Left ventricle myocardium inferior (tissue), 1 donor: ENCODE data around the gene DST. TPM values are rescaled to one million over a fixed set of nuclear protein-coding genes. Genes with fewer than 3 reads are reported as not detected.
A peak's percentile ranks its signal among the peaks of the same experiment; 100 is the strongest.

ENCODE experiments used
- DNase-seq: peaks from one replicate; pipeline ENCODE4 v3.0.0-alpha.2; 2020
- H3K27ac ChIP-seq: fragments of 200-600 bp; replicated peaks from 2 replicates; pipeline ENCODE4 v1.8.0; 2021
- H3K27me3 ChIP-seq: fragments of 200-600 bp; 2 replicates; pipeline ENCODE4 v1.8.0; 2021; ENCODE audit warnings: low read depth
- H3K36me3 ChIP-seq: fragments of 200-600 bp; 2 replicates; pipeline ENCODE4 v1.8.0; 2021
- H3K4me1 ChIP-seq: fragments of 200-600 bp; 2 replicates; pipeline ENCODE4 v1.8.0; 2021
- H3K4me3 ChIP-seq: fragments of 200-600 bp; 2 replicates; pipeline ENCODE4 v1.8.0; 2021; ENCODE audit warnings: mild to moderate bottlenecking, moderate library complexity
- H3K9me3 ChIP-seq: fragments of 200-600 bp; replicated peaks from 2 replicates; pipeline ENCODE4 v1.8.0; 2021
- intact Hi-C: fragments of 100-400 bp; cut with micrococcal nuclease; formaldehyde crosslinking; loops from one replicate; pipeline ENCODE4 v1.11.0; 2022
- total RNA-seq: library from RNA; stranded (reverse); fragmentation: NEBNext Ultra II Directional; extraction: Animal tissue kit (Norgen Biotek cat#: 25700); gene quantifications from one replicate; pipeline ENCODE4 v1.2.1, GENCODE V29; 2021
- TF ChIP-seq, protein P1 (sequence below): fragments of 200-600 bp; IDR thresholded peaks from 2 replicates; pipeline ENCODE4 v1.8.0; 2021; ENCODE audit warnings: antibody characterized with exemption, mild to moderate bottlenecking, borderline replicate concordance
- donor health status: DM: no; HTN: yes; CAD: no; lungs with severe emphysema.

Gene DST
- total RNA-seq, 1 donor from 2014 or later: 331 TPM

- H3K36me3 ChIP-seq: peaks cover 70% of the 10 kb centered on the region
- TF ChIP-seq, protein P1, sequence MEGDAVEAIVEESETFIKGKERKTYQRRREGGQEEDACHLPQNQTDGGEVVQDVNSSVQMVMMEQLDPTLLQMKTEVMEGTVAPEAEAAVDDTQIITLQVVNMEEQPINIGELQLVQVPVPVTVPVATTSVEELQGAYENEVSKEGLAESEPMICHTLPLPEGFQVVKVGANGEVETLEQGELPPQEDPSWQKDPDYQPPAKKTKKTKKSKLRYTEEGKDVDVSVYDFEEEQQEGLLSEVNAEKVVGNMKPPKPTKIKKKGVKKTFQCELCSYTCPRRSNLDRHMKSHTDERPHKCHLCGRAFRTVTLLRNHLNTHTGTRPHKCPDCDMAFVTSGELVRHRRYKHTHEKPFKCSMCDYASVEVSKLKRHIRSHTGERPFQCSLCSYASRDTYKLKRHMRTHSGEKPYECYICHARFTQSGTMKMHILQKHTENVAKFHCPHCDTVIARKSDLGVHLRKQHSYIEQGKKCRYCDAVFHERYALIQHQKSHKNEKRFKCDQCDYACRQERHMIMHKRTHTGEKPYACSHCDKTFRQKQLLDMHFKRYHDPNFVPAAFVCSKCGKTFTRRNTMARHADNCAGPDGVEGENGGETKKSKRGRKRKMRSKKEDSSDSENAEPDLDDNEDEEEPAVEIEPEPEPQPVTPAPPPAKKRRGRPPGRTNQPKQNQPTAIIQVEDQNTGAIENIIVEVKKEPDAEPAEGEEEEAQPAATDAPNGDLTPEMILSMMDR: no peak
Observed at GRCh38 chr6:56604186-56604585, 38.5 kb downstream of the DST start.

DNA sequence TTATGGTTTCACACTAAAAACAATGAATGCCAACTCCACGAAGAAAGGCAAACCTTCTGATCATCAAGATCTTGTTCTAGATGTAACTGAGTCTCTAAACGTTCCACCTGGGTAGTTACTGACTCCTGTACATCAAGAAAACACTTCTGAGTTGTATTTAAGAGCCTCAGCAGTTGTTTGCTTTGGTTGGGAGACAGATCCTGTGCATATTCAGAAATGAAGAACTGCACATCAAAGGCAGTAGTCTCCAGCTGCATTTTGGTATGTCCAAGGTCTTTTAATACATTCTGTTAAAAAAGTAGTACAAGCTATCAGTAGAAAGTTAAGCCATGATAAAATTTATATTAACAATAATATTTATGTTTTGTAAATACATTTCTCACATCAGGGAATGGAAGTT, 41.3 kb downstream of the DST start:
- no peaks in the 10 kb centered on the region for H3K9me3 ChIP-seq
- TF ChIP-seq, protein P1: no peak
- H3K4me3 ChIP-seq: no peak overlapping the region
- no peak overlapping the region for H3K27ac ChIP-seq
- H3K36me3 ChIP-seq: peaks cover 73% of the 10 kb centered on the region
- H3K27me3 ChIP-seq: no peaks in the 10 kb centered on the region
- H3K4me1 ChIP-seq: no peaks in the 10 kb centered on the region
- no peak for DNase-seq
- intact Hi-C loops: no loop called here

More at GRCh38 chr6:56604186-56604585, 38.5 kb downstream of the DST start:
- Histone ChIP-seq H3K4me1 (no peaks in the 10 kb centered on the region), H3K27ac (no peak overlapping the region), H3K4me3 (no peak overlapping the region), H3K9me3 (no peaks in the 10 kb centered on the region), H3K27me3 (no peaks in the 10 kb centered on the region)
- intact Hi-C loops: no loop called here
- DNase-seq: no peak

- Histone ChIP-seq H3K36me3 (peaks cover 85% of the 10 kb centered on the region), H3K9me3 (no peaks in the 10 kb centered on the region), H3K4me1 (peaks cover 3% of the 10 kb centered on the region), H3K27me3 (no peaks in the 10 kb centered on the region), H3K4me3 (no peak overlapping the region), H3K27ac (no peak overlapping the region)
- TF ChIP-seq, protein P1: peak; percentile 70
- no peak for DNase-seq
- intact Hi-C loops: no loop called here
Observed at GRCh38 chr6:56595490-56596122, 47.1 kb downstream of the DST start.

DNA sequence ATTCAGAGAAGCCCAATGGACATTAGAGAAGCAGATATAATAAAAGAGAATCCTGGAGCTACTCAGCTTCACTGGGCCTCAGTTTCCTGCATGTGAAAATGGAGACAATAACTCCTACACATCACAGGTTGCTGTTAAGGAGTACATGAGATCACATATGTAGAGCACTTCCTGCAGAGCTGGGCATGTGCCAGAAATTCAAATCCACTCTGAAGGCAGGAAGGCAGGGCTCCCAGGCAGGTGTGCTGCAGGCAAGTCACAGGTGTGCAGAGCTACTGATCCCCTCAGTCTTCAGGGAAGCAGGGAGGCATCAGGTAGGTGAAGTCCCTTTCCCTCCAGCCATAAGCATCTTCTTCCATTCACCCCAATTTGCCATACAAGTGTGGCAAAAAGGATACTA, 48.0 kb downstream of the DST start:
- no peak for DNase-seq
- Histone ChIP-seq H3K4me3 (no peak overlapping the region), H3K27ac (no peak overlapping the region), H3K9me3 (no peaks in the 10 kb centered on the region), H3K36me3 (peaks cover 85% of the 10 kb centered on the region), H3K27me3 (no peaks in the 10 kb centered on the region), H3K4me1 (peaks cover 5% of the 10 kb centered on the region)
- intact Hi-C loops: loop anchor here (5.0 kb wide), 1 partner anchor 237 kb away; no protein-coding TSS in a partner anchor
- TF ChIP-seq, protein P1: no peak

- Histone ChIP-seq H3K27me3 (no peaks in the 10 kb centered on the region), H3K36me3 (peaks cover 83% of the 10 kb centered on the region), H3K4me3 (no peak overlapping the region), H3K27ac (no peak overlapping the region), H3K4me1 (peaks cover 5% of the 10 kb centered on the region), H3K9me3 (no peaks in the 10 kb centered on the region)
- intact Hi-C loops: loop anchor here (5.0 kb wide), 1 partner anchor 237 kb away; no protein-coding TSS in a partner anchor
- TF ChIP-seq, protein P1: no peak
- DNase-seq: no peak
Observed at GRCh38 chr6:56593801-56594318, 48.8 kb downstream of the DST start.
